Right lobe of liver (tissue), 6 donors: ENCODE data around the gene TNFRSF1A. TPM values are rescaled to one million over a fixed set of nuclear protein-coding genes. Genes with fewer than 3 reads are reported as not detected.

Source experiments
- ATAC-seq, 4 donors: fragments of 200-7000 bp; cut with Tn5 transposase; one replicate each; pipeline ENCODE4 v1.9.1; 2020; ENCODE audit warnings: mild to moderate bottlenecking in 4 of 4, moderate library complexity in 4 of 4
- DNase-seq, 3 donors: peaks; one replicate each; pipeline ENCODE4 v3.0.0-alpha.2; 2020
- H3K27ac ChIP-seq, 3 donors: fragments of 200-600 bp; one replicate each; pipeline ENCODE4 v1.8.0; 2022
- H3K27me3 ChIP-seq, 2 donors: fragments of 200-600 bp; one replicate each; pipeline ENCODE4 v1.8.0; 2022
- H3K36me3 ChIP-seq, 4 donors: fragments of 200-600 bp; sonication (generic) in 1 of 4; one replicate each; pipeline versions ENCODE4 v1.5.1 to v1.8.0; 2017 to 2022; ENCODE audit warnings: control low read depth in 1 of 4
- H3K4me1 ChIP-seq, 4 donors: fragments of 200-600 bp; sonication (generic) in 1 of 4; one replicate each; pipeline versions ENCODE4 v1.5.1 to v1.8.0; 2017 to 2022; ENCODE audit warnings: control low read depth in 1 of 4
- H3K4me3 ChIP-seq, 3 donors: fragments of 200-600 bp; one replicate each; pipeline ENCODE4 v1.8.0; 2022
- H3K9me3 ChIP-seq, 4 donors: fragments of 200-600 bp; sonication (generic) in 1 of 4; one replicate each; pipeline versions ENCODE4 v1.5.1 to v1.8.0; 2017 to 2022; ENCODE audit warnings: control low read depth in 1 of 4
- POLR2A ChIP-seq: fragments of 450-650 bp; IDR thresholded peaks from one replicate; pipeline ENCODE4 v1.6.1; 2017; ENCODE audit warnings: antibody characterized with exemption, mild to moderate bottlenecking
- WGBS: methylation state at CpG from one replicate; pipeline ENCODE4 v1.1.6; 2018; ENCODE audit warnings: low coverage, low lambda C conversion rate; ENCODE audit not compliant: insufficient coverage; ENCODE audit errors: missing lambda C conversion rate; 5-methylcytosine and 5-hydroxymethylcytosine counted together
- intact Hi-C, 2 donors: fragments of 100-400 bp; cut with DNase I; formaldehyde crosslinking; loops; one replicate each; pipeline versions ENCODE4 v1.11.2 to v1.14.1; 2022
- total RNA-seq, 6 experiments: library from RNA; depleted of rRNA in 2 of 6; stranded (reverse); fragments of >200 nt in 2 of 6; fragmentation: NEBNext Ultra II Directional in 3 of 6; extraction: Animal tissue kit (Norgen Biotek cat#: 25700) in 3 of 6; gene quantifications; one replicate each; pipeline versions ENCODE4 v1.1.0 to v1.2.4, GENCODE V29; 2016 to 2023
- TF ChIP-seq, protein P1 (sequence below), 4 donors: fragments of 200-600 bp in 3 of 4; fragments of 450-650 bp in 1 of 4; IDR thresholded peaks; one replicate each; pipeline versions ENCODE4 v1.5.1 to v1.8.0; 2016 to 2022; ENCODE audit warnings: antibody characterized with exemption in 4 of 4, mild to moderate bottlenecking in 2 of 4
- donor health status: DM: no; HTN: yes; CAD: no.
- donor health status: DM: no; HTN: no; CAD: no.
- donor health status: DM: no; HTN: no; CAD: no.
- donor health status: DM: no; HTN: yes; CAD: no.
- donor health status: DM: no; HTN: yes; CAD: no.

The TNFRSF1A gene
- total RNA-seq, 6 experiments from 2014 or later = 70.6 to 199 (median 117) TPM

DNA sequence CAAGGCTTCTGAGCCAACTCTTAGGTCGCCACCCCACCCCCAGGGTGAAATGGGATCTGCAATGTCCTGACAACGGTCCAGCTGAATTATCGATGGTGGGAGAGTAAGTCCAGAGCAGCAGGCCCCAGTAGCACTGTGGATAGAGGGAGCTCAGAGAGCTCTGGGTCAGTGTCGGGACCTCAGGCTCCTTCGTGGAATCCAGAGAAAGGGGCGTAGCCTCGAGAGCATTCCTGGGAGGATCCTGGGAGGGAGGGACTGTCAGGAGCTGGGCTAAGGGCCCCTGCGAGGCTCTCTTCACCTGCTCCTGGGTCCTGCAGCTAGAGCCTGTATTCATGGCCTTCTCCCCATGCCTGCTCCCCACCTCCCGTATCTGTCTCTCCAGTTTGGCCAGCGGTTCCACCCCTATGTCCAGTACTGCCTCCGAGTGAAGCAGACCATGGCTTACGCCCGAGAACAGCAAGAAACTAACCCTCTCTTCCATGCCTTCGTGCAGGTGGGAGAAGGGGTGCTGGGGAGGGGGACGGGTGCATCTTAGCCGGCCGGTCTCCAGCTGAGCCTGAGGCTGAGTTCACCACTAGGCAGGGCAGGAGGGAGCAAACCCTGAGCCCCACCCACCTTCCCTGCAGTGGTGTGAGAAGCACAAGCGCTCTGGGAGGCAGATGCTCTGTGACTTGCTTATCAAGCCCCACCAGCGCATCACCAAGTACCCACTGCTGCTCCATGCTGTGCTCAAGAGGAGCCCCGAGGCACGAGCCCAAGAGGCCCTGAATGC is 24.8 kb downstream of the TNFRSF1A start:
- no peak overlapping the region for H3K27ac ChIP-seq

DNA sequence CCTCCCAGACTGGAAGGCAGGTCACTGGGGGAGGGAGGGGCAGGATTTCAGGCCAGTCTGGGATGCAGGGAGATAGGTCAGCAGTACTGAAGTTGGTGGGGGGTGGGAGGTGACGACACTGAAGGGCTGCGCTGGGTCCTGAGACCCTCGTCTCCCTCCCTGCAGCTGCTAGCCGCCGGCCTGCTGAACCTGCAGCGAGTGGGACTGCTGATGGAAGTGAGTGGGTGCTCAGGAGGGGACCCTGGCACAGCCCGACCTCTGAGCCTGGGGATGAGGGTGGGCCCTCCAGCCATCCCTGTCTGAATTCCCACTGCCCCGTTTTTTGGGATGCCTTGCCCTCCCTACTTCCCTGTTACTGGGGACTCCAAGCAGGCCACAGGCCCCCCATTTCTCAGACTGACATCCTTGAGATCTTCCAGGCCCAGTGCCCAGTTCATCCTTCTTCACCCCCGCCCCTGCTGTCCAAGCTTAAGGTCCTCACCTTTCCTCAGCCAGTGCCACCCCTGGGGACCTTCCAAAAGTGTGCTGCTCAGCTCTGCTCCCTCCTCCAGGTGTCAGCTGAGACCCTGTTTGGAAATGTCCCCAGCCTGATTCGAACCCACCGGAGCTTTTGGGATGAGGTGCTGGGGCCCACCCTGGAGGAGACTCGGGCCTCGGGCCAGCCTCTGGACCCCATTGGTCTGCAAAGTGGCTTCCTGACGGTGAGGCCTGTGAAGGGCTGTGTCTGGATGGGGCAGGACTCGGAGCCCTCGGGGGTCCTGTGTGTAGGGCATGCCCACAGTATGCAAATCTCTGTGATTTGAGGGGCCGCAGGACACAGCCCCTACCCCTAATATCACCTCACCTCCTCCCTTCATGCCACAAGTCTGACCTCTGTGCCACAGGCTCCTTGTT is 25.9 kb downstream of the TNFRSF1A start:
- DNase-seq = peak in 1 of 3 donors; percentile 46
- H3K27me3 ChIP-seq = no peaks in the 10 kb centered on the region
- no peak overlapping the region for H3K4me3 ChIP-seq
- no peak for ATAC-seq
- H3K4me1 ChIP-seq = peaks cover 0 to 13% (median 0%) of the 10 kb centered on the region in 4 donors
- WGBS = 96% methylated on average over 3 of the region's 17 CpGs
- TF ChIP-seq POLR2A = no peak
- TF ChIP-seq, protein P1, sequence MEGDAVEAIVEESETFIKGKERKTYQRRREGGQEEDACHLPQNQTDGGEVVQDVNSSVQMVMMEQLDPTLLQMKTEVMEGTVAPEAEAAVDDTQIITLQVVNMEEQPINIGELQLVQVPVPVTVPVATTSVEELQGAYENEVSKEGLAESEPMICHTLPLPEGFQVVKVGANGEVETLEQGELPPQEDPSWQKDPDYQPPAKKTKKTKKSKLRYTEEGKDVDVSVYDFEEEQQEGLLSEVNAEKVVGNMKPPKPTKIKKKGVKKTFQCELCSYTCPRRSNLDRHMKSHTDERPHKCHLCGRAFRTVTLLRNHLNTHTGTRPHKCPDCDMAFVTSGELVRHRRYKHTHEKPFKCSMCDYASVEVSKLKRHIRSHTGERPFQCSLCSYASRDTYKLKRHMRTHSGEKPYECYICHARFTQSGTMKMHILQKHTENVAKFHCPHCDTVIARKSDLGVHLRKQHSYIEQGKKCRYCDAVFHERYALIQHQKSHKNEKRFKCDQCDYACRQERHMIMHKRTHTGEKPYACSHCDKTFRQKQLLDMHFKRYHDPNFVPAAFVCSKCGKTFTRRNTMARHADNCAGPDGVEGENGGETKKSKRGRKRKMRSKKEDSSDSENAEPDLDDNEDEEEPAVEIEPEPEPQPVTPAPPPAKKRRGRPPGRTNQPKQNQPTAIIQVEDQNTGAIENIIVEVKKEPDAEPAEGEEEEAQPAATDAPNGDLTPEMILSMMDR (IDR thresholded peaks at IDR 0.05) = no peak
- H3K27ac ChIP-seq = no peak overlapping the region
- intact Hi-C loops = no loop called here
- H3K9me3 ChIP-seq = no peaks in the 10 kb centered on the region
- H3K36me3 ChIP-seq = no peaks in the 10 kb centered on the region

More for the DNA sequence above, 24.8 kb downstream of the TNFRSF1A start:
- Histone ChIP-seq H3K36me3 (no peaks in the 10 kb centered on the region), H3K9me3 (no peaks in the 10 kb centered on the region), H3K4me1 (peaks cover 0 to 10% (median under 1%) of the 10 kb centered on the region in 4 donors), H3K4me3 (no peak overlapping the region), H3K27me3 (no peaks in the 10 kb centered on the region)
- intact Hi-C loops = no loop called here
- 85% methylated on average over 5 of the region's 21 CpGs for WGBS
- TF ChIP-seq, protein P1 (IDR thresholded peaks at IDR 0.05) = no peak
- TF ChIP-seq POLR2A = no peak
- DNase-seq (no peak), ATAC-seq (no peak)

DNA sequence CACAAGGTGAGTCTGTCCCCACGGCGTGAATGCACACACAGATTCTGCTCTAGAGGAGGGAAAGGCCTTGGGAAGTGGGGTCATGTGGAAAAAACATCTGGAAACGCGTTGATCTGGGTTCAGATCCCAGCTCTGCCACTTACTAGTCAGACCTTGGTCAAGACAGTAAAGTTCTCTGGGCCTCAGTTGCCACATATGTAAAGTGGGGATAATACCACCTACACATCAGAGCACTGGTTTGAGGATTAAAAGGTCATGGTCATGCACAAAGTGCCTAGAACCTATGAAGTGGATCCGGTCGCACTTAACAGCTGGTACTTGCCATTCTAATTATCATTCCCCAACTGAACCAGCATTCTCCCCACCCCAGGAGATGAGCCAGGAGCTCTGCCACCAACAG is 26.7 kb downstream of the TNFRSF1A start:
- no peak overlapping the region for H3K4me3 ChIP-seq
- H3K36me3 ChIP-seq = no peaks in the 10 kb centered on the region
- DNase-seq (no peak), ATAC-seq (no peak)
- no peaks in the 10 kb centered on the region for H3K27me3 ChIP-seq
- no peaks in the 10 kb centered on the region for H3K9me3 ChIP-seq
- 92% methylated on average over 6 of the region's 6 CpGs for WGBS
- no peak for TF ChIP-seq POLR2A
- TF ChIP-seq, protein P1 (IDR thresholded peaks at IDR 0.05) = no peak
- no peak overlapping the region for H3K27ac ChIP-seq
- intact Hi-C loops = no loop called here
- H3K4me1 ChIP-seq = peaks cover 0 to 13% (median 0%) of the 10 kb centered on the region in 4 donors

DNA sequence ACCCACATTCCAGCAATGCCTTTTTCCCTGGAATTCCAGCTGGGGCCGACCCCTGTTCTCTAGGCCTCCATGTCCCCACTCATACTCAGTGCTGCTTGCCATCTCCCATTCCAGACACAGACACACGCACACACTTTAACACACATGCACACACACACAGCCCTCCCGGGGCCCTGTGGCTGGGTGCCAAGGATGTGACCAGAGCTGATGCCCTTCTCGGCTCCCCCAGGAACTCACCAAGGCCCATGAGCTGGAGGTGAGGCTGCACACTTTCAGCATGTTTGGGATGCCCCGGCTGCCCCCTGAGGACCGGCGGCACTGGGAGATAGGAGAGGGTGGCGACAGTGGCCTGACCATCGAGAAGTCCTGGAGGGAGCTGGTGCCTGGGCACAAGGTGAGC is 27.1 kb downstream of the TNFRSF1A start:
- Histone ChIP-seq H3K9me3 (no peaks in the 10 kb centered on the region), H3K27ac (no peak overlapping the region), H3K27me3 (no peaks in the 10 kb centered on the region), H3K4me1 (peaks cover 0 to 13% (median 0%) of the 10 kb centered on the region in 4 donors), H3K36me3 (no peaks in the 10 kb centered on the region), H3K4me3 (no peak overlapping the region)
- intact Hi-C loops = no loop called here
- no peak for ATAC-seq
- TF ChIP-seq, protein P1 (IDR thresholded peaks at IDR 0.05) = no peak
- TF ChIP-seq POLR2A = no peak
- DNase-seq = no peak
- 90% methylated on average over 5 of the region's 9 CpGs for WGBS
